GM10266 (cell line): Measurements from ENCODE around the gene CDC26.
A peak's percentile ranks its signal among the peaks of the same experiment; 100 is the strongest.

ENCODE experiments used
- DNase-seq: peaks from one replicate; pipeline ENCODE4 v3.0.0; 2012; ENCODE audit errors: extremely low spot score
- TF ChIP-seq, protein P1 (sequence below): IDR thresholded peaks from 2 replicates; pipeline ENCODE4 v1.5.1; 2012; ENCODE audit warnings: mild to moderate bottlenecking, low read depth; ENCODE audit not compliant: control insufficient read depth, insufficient read depth; ENCODE audit errors: missing control alignments

CDC26 gene

DNA sequence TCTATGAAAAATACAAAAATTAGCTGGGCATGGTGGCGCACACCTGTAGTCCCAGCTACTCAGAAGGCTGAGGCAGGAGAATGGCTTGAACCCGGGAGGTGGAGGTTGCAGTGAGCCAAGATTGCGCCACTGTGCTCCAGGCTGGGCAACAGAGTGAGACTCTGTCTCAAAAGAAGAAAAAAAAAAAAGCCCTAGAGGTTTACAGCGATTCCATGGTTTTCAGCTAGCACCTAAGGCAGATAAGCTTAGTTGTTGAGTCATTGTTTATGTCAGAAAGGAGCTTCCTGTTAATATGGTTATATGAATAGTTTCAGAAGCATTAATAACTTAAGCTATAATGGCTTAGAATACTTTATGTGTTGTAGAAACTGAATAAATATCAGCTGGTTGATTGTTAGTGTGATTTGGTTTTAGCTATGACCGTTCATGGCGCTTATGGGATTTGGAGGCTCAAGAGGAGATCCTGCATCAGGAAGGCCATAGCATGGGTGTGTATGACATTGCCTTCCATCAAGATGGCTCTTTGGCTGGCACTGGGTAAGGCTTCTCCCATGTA, 14.8 kb upstream of the CDC26 start:
- TF ChIP-seq, protein P1, sequence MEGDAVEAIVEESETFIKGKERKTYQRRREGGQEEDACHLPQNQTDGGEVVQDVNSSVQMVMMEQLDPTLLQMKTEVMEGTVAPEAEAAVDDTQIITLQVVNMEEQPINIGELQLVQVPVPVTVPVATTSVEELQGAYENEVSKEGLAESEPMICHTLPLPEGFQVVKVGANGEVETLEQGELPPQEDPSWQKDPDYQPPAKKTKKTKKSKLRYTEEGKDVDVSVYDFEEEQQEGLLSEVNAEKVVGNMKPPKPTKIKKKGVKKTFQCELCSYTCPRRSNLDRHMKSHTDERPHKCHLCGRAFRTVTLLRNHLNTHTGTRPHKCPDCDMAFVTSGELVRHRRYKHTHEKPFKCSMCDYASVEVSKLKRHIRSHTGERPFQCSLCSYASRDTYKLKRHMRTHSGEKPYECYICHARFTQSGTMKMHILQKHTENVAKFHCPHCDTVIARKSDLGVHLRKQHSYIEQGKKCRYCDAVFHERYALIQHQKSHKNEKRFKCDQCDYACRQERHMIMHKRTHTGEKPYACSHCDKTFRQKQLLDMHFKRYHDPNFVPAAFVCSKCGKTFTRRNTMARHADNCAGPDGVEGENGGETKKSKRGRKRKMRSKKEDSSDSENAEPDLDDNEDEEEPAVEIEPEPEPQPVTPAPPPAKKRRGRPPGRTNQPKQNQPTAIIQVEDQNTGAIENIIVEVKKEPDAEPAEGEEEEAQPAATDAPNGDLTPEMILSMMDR: no peak
- no peak for DNase-seq

DNA sequence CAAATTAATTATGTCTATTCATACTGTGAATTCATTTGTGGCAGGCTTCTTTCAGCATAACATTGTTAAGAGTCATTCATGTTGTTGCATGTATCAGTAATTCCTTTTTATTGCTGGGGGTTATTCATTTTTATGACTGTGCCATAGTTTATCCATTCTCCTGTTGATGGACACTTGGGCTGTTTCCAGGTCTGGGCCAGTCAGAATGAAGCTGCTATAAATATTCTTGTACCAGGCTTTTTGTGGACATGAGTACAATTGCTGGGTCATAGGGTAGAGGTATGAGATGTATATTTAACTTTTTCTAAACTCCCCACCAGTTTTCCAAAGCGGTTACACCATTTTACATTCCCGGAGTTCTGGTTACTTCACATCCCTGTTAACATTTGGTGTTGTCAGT, 13.7 kb upstream of the CDC26 start:
- TF ChIP-seq, protein P1: no peak

DNA sequence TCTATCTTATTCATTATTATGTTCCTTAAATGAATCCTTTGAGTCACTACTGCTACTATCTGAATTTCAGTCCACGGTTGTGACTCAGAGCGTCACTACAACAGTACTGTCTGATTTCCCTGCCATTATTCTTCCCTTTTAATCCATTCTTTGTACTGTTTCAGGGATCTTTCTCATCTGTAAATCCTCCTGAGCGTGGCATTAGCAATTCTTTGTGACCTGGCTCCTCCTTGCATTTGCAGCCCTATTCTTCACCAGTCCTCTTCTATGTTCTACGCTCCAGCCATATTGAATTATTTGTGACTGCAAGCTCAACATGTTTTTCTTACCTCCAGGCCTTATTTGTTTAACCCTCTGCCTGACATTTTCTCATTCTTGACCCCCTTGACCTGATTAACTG, 6.0 kb upstream of the CDC26 start:
- TF ChIP-seq, protein P1: no peak
- no peak for DNase-seq

More for the DNA sequence above, 13.7 kb upstream of the CDC26 start:
- no peak for DNase-seq

DNA sequence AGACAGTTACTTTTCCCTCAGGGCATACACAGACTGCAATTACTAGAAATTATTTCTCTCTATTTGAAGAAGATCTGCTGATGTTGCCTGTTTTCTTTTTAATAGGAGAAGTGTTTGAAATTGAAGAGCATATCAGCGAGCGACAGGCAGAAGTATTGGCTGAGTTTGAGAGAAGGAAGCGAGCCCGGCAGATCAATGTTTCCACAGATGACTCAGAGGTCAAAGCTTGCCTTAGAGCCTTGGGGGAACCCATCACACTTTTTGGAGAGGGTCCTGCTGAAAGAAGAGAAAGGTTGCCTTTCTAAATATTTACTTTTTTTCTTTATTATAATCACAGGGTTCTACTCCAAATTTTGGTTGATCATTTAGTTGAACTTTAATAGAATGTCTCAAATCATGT, 3.5 kb upstream of the CDC26 start:
- TF ChIP-seq, protein P1: no peak
- no peak for DNase-seq

DNA sequence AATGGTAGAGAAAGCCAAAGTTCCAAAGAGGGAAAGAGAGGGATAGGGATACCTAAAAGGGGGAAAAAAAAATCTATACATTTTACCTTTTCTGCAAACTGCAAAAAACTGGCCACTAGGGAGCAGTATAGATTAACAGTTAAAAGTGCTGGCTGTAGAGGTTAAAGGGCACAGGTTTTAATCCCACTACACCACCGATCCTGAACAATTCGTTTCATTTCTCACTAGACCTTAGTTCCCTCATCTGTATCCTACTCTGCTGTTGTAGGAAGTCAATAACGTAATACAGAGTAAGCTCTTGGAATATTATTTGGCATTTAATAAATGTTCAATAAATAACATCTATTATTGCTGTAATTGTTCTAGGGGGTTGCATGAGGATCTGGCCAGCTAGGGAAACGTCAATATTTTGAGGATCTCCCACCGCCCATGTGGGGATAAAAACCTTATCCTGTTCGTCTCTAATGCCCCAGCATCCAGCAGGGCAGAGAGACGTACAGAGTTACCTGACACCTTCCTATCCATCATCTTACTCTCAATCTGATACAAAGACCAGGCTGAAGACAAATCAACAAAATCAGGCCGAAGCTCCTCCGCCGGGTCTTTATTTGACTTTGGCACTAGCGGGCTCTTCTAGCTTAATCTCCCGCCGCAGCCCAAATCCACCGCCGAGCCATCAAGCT, 757 bp downstream of the CDC26 start:
- TF ChIP-seq, protein P1: peak; percentile 68

DNA sequence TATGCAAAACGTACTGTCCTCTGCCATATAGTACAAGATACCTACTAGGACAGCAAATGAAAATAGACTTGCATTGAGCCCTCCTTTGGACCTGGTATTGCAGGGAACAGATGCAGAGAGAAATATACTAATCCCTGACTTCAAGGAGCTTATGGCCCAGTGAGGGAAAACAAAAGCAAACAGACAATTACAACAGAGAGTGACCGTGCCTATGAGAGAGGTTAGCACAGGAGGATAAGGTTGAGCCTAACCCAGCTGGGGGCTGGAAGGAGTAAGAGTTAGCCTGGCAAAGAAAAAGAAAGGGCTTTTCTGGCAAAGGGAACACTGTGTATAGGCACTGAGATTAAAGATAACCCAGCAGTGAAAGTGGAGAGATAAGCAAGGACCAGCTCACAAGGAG, 5.5 kb downstream of the CDC26 start:
- TF ChIP-seq, protein P1: no peak
- DNase-seq: no peak

More for the DNA sequence above, 757 bp downstream of the CDC26 start:
- peak; percentile 48 for DNase-seq

DNA sequence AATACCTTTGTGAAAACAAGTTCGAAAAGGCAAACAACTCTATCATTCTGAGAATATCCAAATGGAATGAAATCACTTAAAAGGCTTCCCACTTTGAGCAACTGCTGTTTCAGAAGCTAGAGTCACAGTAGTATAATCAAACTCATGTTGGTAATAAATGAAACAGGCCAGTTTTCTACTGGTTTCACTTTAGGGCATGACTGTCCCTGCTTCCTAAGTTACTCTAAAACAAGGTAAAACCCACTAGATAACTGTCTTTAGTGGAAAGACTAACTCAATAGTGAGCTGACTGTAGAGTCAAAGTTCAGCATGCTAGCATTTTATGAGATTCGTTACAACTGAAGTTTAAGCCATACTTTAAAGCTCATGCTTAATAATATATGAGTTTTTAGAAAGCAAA, 6.0 kb downstream of the CDC26 start:
- TF ChIP-seq, protein P1: no peak
- no peak for DNase-seq
